ENCODE data around the gene ZDHHC19.

DNA sequence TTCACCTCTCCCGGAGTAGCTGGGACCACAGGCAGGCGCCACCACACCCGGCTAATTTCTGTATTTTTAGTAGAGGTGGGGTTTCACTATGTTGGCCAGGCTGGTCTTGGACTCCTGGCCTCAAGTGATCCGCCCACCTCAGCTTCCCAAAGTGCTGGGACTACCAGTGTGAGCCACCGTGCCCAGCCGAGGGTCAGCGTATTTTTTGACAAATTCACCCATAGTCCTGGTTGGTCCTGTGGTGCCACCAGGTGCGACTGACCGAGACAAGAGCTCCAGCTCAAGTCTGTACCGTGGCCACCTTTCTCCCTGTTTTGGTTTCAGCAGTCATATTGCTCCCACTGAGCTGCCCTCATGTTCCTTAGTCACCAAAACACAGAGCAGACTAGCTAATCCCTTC, 13.9 kb upstream of the ZDHHC19 start:
- no peak for TF ChIP-seq CTCF (IDR thresholded peaks at IDR 0.05; ENCODE audit: poor library complexity, severe bottlenecking)
- TF ChIP-seq POLR2AphosphoS5 (IDR thresholded peaks at IDR 0.05): no peak
- TF ChIP-seq EZH2 (IDR thresholded peaks at IDR 0.05; ENCODE audit: borderline replicate concordance, insufficient read depth, low read length, poor library complexity, severe bottlenecking): no peak
- TF ChIP-seq TAF1 (IDR thresholded peaks at IDR 0.05; ENCODE audit: low read depth): no peak
- TF ChIP-seq, protein P1, sequence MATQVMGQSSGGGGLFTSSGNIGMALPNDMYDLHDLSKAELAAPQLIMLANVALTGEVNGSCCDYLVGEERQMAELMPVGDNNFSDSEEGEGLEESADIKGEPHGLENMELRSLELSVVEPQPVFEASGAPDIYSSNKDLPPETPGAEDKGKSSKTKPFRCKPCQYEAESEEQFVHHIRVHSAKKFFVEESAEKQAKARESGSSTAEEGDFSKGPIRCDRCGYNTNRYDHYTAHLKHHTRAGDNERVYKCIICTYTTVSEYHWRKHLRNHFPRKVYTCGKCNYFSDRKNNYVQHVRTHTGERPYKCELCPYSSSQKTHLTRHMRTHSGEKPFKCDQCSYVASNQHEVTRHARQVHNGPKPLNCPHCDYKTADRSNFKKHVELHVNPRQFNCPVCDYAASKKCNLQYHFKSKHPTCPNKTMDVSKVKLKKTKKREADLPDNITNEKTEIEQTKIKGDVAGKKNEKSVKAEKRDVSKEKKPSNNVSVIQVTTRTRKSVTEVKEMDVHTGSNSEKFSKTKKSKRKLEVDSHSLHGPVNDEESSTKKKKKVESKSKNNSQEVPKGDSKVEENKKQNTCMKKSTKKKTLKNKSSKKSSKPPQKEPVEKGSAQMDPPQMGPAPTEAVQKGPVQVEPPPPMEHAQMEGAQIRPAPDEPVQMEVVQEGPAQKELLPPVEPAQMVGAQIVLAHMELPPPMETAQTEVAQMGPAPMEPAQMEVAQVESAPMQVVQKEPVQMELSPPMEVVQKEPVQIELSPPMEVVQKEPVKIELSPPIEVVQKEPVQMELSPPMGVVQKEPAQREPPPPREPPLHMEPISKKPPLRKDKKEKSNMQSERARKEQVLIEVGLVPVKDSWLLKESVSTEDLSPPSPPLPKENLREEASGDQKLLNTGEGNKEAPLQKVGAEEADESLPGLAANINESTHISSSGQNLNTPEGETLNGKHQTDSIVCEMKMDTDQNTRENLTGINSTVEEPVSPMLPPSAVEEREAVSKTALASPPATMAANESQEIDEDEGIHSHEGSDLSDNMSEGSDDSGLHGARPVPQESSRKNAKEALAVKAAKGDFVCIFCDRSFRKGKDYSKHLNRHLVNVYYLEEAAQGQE (IDR thresholded peaks at IDR 0.05; ENCODE audit: borderline replicate concordance): no peak
- no peak for TF ChIP-seq RAD21 (conservative IDR thresholded peaks at IDR 0.05)
- no peak for TF ChIP-seq EP300 (conservative IDR thresholded peaks at IDR 0.05; ENCODE audit: poor library complexity, severe bottlenecking)
- TF ChIP-seq MXI1 (conservative IDR thresholded peaks at IDR 0.05; ENCODE audit: poor library complexity, severe bottlenecking): no peak
- TF ChIP-seq SMC3 (conservative IDR thresholded peaks at IDR 0.05; ENCODE audit: poor library complexity): no peak
